HK-2 (cell line): ENCODE measurements around the gene POLR2J3.
"Not testable (repeated sequence)": the region's sequence is repeated elsewhere in the genome, so short reads cannot be mapped to it uniquely, and the experiment has no call there.

Source experiments
- DNase-seq: peaks from one replicate; pipeline ENCODE4 v3.0.0-alpha.2; 2018; ENCODE audit not compliant: unreplicated experiment

Gene POLR2J3

DNA sequence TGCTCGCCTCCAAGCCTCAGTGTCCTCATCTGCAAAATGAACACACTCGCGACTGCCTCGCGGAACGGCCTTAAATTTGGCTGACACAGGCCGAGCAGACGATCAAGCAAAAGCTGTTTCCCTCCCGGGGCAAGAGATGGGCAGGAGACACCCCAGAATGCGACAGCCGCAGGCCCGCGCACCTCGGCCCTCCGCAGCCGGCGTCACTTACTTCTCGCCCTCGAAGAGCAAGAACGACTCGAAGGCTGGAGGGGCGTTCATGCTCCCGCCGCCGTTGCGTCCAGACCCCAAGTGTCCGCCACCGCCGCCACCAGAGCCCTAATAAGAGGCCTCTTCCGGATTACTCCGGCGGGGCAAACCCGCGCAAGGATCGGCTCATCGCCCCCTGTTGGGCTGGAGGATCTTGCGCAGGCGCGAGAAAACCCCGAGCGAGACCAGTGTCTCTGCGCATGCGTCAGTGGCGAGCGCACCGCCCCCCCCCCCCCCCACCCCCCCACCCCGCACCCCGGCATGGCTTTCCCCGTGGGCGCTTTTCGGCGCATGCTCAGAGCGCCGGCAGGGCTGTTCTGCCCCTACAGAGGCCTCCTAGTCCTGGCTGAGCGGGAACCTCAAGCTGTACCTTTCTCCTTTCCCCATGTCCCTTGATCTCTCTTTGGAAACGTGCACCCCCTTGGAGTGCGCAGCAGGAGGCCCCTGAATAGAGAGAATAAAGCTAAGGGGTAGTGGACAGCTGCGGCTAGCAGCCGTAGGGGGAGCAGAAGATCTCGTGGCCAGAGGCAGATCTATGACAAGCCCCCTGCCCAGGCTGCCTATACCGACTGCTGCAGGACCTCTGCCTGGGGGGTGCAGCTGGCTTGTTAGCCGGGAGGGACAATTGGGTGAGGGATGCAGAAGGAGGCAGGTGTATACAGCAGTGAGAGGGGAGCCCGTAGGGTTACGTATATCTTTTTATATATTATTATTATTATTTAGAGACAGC, at the start of gene POLR2J3:
TSS of gene POLR2J3 (minus strand) at position 323 of the 979 bp plus-strand sequence. CDS start at position 261, 62 bp downstream.
- peak; percentile 100 for DNase-seq

DNA sequence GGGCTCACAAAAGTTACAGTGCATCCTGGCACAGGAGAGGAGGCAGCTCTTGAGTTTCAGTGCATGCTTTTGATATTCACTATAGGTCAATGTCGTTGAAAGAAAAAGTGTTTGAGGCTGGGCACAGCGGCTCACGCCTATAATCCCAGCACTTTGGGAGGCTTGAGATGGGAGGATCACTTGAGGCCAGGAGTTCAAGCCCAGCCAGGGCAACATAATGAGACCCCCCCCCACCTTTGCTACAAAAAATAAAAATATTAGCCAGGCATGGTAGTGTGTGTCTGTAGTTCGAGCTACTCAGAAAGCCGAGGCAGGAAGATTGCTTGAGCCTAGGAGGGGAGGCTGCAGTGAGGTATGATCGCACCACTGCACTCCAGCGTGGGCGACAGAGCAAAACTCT, 45.7 kb upstream of the POLR2J3 start:
- peak; percentile 0 for DNase-seq

DNA sequence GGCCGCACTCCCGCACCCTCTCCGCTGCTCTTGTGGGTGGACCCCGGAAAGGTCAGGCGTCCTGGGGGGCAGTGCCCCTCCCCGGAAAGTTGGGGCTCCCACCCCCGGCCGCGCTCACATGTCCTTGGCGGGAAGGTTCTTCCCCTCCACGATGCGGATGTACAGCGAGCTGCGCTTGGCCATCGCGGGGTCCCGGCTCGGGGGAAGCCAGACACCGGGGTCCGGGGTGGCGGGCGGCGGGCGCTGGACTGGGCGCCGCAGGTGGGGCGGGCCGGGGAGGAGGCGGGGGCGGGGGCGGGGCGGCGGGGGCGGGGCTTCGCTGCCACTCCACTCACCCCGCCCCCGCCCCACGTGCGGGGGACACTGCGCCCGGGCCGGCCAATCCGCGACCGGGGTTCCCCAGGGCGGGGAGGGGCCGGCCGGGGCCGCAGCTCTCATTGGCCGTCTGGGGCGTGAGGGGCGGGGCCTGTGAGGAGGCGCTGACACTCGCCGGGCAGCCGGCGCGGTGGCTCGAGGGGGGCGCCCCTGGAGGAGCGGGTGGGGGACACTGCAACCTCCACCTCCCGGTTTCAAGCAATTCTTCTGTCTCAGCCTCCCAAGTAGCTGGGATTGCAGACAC, 44.2 kb upstream of the POLR2J3 start, which contains the start of gene RASA4:
TSS of gene RASA4 (minus strand) at position 250 of the 619 bp plus-strand sequence. CDS start at position 183, 67 bp downstream.
- DNase-seq, result peak; percentile 16

DNA sequence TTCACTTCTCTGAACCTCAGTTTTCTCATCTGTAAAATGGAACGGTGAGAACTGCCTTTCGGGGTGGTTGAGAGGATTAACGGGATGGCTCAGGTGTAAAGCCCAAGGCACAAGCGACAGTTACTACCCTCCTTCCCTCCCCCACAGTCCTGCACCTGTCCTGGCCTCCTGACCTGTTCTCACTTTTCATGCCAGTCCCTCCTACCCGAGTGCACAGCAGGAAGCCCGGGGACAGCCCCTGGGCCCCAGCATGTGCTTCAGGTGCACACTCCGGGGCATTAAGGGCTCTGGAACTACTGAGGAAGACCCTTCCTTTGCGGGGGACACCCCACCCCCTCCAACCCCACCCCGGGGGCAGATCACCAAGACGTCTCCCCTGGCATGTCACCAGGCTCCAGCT, 43.5 kb upstream of the POLR2J3 start:
- DNase-seq, result not testable (repeated sequence)

DNA sequence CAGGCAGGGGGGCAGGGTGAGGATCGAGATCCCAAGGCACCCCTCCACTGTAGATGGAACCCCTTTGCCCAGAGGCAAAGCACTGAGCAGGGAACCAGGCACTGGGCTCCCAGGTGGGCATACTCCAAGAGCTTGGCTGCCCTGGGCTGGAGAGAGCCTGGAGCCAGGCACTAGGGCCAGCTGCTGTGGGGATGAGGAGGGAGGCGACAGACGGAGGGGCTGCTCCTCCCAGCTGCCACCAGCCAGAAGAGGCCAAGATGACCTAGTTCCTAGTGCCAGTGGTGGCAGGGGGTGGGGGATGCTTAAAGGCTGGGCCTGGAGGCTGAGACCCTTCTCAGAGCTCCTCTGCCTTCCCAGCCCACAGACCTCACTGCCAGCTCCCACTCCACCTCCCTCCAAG, 42.5 kb upstream of the POLR2J3 start:
- DNase-seq, result not testable (repeated sequence)

DNA sequence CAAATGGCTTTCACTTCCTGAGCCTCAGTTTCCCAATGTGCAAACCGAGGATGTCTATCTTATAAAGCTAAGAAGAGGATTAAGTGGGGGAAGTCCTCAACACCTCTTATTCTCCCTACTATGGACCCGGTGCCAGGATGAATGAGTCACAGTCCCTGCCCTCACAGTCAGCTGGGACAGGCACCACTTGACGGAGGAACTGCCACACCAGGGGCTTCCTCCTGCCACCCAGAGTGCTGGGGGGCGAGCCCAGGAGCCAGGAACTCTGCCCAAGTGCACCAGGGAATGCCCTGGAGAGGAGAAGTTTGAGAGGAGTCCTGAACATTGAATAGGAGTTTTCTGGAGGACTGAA, 41.9 kb upstream of the POLR2J3 start:
- DNase-seq, result not testable (repeated sequence)

DNA sequence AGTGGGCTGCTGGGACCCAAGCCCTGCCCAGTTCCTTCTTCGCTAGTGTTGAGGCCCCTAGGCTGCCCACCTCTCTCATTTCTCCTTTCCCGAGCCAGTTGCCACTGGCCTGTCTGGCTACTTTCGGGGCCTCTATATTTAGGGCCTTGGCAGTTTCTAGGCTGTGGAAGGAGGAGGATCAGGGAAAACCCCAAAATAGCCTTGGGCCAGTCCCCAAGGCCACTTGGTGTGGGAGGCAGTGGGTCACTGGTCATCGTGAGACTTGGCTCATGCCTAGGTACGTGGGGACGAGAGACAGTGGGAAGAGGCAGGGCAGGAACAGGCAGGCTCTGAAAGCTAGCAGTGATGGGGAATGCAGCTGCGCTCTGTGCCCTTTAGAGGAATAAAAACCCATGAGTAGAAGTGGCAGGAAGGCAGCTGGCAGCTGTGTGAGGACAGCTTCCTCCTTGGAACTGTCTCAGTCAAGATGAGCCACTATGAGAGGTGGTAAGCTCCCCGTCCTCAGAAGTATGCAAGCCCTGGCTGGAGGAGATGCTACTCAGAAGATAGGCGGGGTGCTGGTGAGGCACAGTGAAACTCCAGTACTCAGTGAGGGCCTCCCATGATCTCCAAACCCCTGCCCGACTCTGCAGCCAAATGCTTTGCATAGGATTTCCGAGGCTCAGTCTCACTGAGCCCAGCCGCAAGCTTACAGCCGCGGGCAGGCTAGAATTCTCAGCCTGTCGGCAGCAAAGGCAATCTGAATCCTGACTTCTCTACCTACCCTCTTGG, 41.4 kb upstream of the POLR2J3 start:
- not testable (repeated sequence) for DNase-seq

DNA sequence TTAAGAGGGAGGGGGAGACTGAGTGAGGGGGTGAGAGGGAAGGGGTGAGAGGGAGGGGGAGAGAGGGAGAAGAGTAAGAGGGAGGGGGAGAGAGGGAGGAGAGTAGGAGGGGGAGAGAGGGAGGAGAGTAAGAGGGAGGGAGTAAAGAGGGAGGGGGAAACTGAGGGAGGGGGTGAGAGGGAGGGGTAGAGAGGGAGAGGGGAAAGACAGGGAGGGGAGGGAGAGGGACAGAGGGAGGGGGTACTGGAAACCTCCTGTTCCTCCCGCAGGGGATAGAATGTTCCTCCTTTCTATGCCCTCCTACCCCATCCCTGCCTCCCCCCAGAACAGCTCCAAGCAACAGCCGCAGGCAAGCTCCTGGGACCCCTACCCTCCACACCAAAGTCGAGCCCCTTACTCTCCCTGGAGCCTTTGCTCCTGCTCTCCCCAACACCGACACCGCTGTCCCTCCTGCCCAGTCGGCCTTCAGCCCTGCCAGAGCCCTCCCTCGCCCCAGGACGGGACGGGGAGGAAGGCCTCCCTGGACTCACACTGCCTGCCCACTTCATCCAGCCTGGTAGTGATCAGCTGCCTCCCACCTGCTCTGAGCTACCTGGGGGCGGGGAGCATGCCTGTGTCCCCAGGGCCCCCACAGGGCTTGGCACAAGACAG, 39.4 kb upstream of the POLR2J3 start:
- not testable (repeated sequence) for DNase-seq

DNA sequence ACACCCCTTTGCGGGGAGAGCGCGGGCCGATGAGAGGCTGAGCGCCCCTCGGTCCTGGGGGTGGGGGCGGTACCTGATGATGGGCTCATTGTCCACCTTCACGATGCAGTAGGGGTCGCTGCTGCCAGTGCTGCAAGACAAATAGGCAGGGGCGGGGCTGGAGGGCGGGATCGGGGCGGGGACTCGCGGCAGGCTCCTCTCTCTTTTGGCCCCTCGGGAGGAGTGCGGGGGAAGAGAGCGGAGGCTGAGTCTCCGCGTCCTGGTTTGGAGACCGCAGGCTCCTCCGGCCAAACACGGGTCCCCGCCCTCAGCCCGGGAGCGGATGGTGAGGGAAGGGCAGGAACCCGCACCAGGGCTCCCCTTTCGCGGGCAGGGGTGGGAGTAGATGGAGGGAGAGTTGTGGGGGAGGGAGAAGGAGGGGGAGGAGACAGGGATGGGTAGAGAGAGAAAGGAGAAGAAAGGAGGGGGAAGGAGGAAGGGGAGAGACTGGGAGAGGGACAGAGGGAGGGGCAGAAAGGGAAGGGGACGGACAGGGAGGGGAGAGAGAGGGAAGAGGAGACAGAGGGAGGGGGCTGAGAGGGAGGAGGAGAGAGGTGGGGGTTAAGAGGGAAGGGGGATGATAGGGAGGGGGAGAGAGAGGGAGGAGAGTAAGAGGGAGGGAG, 38.8 kb upstream of the POLR2J3 start:
- not testable (repeated sequence) for DNase-seq

DNA sequence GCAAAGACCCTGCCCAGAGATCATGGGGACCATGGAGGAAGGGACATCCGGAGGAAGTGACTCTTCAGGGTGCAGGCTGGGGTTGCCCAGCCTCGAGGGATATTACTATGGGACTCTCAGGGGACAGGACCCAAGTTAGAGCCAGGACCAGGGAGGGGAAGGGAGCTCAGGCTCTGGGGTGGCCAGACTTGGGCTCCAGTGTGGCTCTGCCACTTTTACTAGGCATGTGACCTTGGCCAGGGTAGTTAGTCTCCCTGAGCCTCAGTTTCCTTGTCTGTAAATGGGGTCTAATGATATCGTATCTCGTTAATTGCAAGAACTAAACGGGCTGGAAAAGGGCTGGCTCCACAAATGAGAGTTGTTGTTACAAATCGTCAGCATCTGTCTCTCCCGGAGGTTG, 38.1 kb upstream of the POLR2J3 start:
- DNase-seq, result not testable (repeated sequence)

DNA sequence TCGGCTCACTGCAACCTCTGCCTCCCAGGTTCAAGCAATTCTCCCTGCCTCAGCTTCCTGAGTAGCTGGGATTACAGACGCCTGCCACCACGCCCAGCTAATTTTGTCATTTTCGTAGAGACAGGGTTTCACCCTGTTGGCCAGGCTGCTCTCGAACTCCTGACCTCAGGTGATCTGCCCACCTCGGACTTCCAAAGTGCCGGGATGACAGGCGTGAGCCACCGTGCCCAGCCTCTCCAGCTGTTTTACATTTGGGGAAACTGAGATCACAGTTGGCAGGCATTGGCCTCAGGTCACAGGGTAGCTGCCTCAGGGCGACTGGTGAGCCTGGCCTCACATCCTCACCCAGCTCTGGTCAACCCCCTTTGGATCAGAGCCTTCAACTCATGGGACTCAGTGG, 37.4 kb upstream of the POLR2J3 start:
- DNase-seq, result not testable (repeated sequence)

DNA sequence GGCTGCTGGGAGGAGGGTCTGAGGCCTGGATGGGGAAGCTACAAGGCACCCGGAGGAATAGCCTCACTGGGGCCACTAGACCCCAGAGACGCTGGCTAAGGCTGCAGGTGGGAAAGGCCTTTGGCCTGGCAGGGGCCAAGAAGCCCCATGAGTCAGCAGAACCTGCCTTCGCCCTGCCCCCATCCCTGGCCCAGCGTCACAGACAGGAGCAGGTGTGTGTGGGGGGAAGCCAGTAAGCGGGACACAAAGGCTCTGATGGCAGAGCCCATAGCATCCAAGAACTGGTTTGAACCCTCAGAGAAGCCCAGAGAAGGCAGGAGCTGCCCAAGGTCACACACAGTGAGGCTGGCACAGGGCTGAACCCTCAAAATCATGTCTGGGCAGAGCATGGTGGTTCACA, 34.5 kb upstream of the POLR2J3 start:
- not testable (repeated sequence) for DNase-seq

DNA sequence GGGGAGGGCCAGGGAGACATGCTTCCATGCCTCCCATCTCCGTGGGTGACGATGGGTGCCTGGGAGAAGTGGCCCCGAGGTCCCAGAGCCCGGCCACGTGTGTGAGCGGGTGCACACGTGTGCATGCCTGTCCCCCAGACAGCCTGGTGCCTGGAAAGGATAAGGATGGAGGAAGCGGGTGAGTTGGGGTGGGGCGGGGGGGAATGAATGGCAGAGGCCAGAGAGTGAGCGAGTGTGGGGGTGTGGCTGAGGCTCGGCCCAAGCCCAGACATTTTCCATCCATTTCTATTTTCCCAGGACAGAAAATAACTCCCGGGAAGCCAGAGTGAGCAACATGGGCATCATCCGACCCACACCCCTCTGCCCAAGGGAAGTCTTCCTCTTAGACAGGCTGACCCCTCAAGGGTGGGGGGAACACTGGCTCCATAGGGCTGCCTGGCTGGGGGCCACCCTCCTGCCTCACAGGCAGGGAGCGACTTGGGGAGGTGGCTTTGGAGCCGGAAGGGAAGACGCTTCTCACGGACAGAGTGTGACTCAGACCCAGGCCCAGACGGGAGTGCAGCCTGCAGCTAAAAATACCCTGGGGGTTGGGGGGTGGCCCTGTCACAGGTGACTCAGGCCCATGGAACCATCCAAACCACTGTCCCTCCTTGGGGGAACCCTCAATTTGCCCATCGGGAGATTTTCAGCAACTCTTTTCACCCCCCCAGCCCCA, 32.2 kb upstream of the POLR2J3 start:
- DNase-seq, result not testable (repeated sequence)

DNA sequence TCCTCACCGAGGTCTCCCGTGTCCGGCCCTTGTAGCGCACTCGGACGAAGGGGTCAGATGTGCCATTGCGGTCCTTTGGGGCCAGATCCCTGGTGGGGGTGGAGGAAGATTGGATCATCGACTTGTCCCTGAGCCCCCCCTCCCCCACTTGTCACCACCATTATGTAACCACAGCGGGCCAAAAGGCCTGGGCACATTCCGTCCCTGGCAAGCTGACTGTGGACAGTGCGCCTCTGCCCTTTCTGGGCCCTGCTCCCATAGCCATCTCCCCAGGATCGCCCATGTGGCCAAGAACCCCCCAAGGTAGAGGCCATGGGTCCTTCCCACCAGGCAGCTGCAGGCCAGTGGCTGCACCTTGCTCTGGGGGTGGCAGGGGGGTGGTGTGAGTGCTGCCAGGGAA, 29.9 kb upstream of the POLR2J3 start:
- DNase-seq, result not testable (repeated sequence)

DNA sequence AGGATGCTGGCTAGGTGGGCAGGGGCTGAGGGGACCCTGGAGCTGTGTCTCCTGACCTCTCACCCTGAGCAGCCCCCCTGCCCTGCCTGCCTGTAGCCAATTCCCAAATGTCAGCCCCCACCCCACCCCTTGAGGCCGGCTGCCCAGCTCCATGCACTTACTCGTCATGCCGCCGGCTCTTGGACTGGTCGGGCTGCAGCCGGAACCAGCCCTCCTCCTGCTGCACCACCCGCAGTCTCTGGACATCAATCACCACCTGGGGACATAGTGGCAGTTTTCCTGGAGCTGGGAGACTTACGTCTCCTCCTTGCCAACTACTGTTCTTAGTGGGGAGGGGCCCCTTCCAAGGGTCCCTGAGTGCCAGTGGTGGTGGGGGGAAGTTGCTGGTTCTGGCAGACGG, 27.3 kb upstream of the POLR2J3 start:
- not testable (repeated sequence) for DNase-seq

DNA sequence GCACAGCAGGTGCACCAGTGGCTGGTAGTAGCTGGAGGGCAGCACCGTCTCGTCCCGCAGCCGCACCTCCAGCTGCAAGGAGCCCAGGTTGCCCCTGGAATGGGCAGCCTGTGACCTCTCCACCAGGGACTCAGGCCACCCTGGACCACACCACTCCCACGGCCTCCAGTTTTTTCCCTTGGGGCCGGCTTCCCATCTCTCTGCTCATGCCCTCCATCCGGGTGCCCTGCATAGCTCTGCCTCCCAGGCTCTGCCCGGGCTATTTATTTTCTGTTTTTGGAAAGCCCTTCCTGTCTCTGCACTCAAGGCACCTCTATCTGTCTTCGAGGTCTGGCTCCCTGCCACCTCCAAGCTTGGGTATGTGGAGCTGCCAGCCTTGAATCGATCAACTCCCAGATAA, 23.7 kb upstream of the POLR2J3 start:
- DNase-seq, result not testable (repeated sequence)

DNA sequence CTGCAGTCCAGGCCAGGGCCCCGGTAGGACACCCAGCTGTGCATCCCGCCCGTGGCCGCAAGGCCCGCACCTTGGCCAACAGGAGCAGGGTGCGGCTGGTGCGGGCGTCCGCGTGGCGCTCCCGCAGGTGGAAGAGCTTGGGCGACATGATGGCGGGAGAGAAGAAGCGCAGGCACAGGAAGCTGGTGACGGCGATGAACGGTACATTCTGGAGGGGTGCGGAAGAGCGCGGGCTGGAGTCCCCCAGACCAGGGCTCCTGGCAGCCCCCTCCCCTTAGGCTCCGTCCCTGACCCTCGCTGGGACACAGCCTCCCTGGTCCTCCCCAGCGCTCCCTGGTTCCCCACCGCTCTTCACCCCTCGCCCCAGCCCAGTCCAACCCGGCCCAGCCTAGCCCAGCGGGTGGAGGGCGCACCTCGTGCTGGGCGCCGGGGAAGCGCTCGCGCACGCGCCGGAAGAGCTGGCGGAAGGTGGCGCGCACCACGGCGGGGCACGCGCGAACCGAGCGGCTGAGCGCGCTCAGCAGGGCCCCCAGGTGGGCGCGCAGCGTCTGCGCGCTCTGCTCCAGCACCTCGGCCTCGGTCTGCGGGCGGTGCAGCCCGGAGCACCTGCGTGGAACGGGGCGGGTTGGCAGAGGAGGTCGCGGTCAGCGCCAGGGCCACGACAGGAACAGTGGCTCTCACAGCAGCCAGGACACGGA, 21.4 kb upstream of the POLR2J3 start:
- DNase-seq, result not testable (repeated sequence)

DNA sequence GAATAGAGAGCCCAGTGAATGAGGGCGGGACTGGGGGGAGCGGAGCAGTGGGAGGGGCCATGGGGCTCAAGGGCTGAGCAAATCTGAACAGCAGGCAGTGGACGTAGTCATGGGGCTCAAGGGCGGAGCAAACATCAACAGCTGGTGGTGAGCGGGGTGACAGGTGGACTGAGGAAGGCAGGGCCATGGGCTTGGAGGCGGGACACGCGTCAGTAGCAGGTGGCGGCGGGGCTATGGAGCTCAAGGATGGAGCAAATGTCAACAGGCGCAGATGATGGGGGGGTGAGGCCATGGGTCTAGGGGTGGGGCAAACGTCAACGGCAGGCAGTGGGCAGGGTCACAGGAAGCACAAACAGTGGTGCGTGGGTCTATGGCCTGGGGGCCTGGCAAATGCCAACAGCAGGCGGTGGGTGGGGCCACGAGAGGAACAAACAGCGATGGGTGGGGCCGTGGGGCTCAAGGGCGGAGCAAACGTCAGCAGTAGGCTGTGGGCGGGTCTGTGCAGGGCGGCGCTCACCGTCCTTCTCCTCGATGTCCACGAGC, 20.2 kb upstream of the POLR2J3 start:
- not testable (repeated sequence) for DNase-seq

DNA sequence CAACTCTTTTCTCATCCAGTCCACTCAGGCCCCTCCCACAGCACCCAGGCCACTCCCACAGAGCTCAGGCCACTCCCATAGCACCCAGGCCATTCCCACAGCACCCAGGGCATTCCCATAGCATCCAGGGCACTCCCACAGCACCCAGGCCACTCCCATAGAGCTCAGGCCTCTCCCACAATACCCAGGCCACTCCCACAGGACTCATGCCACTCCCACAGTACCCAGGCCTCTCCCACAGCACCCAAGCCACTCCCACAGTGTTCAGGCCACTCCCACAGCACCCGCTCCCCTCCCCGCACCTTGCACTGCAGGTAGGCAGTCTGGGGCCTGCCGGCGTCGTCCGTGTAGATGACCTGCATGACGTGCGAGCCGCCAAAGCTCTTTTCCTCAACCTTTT, 17.5 kb upstream of the POLR2J3 start:
- DNase-seq, result not testable (repeated sequence)
